HepG2 (cell line): ENCODE measurements around the gene FAM20A. TPM values are rescaled to one million over a fixed set of nuclear protein-coding genes. Genes with fewer than 3 reads are reported as not detected.

Source experiments
- CAMTA2 ChIP-seq: sonication (generic); formaldehyde crosslinking; IDR thresholded peaks from 2 replicates; pipeline ENCODE4 v1.4.0; 2020; ENCODE audit warnings: mild to moderate bottlenecking, missing genetic modification reagents, borderline replicate concordance
- DNMT1 ChIP-seq: sonication (generic); formaldehyde crosslinking; IDR thresholded peaks from 2 replicates; pipeline ENCODE4 v1.5.1; 2020; ENCODE audit warnings: mild to moderate bottlenecking, missing genetic modification reagents
- HDAC2 ChIP-seq: sonication (generic); formaldehyde crosslinking; IDR thresholded peaks from 2 replicates; pipeline ENCODE4 v1.4.0; 2020; ENCODE audit warnings: missing genetic modification reagents
- JDP2 ChIP-seq: sonication (generic); formaldehyde crosslinking; IDR thresholded peaks from 2 replicates; pipeline ENCODE4 v1.8.1; 2022; ENCODE audit warnings: missing genetic modification reagents, borderline replicate concordance
- KDM2A ChIP-seq: sonication (generic); formaldehyde crosslinking; IDR thresholded peaks from 2 replicates; pipeline ENCODE4 v1.4.0; 2020; ENCODE audit warnings: low read depth, missing genetic modification reagents, borderline replicate concordance
- KDM4B ChIP-seq: sonication (generic); formaldehyde crosslinking; IDR thresholded peaks from 2 replicates; pipeline ENCODE4 v1.4.0; 2020; ENCODE audit warnings: missing genetic modification reagents
- KLF9 ChIP-seq: IDR thresholded peaks from 2 replicates; pipeline ENCODE4 v1.6.1; 2016; ENCODE audit warnings: low read depth
- NFKB2 ChIP-seq: sonication (generic); formaldehyde crosslinking; IDR thresholded peaks from 2 replicates; pipeline ENCODE4 v1.4.0; 2020; ENCODE audit warnings: missing genetic modification reagents, borderline replicate concordance
- PCBP2 ChIP-seq: fragments of 200-400 bp; formaldehyde crosslinking; optimal IDR thresholded peaks from 2 replicates; pipeline ENCODE3; 2018; ENCODE audit warnings: low read length, low read depth; ENCODE audit not compliant: poor library complexity, severe bottlenecking
- REL ChIP-seq: sonication (generic); formaldehyde crosslinking; conservative IDR thresholded peaks from 2 replicates; pipeline ENCODE4 v1.8.0; 2022; ENCODE audit warnings: mild to moderate bottlenecking, missing genetic modification reagents, moderate library complexity
- ZBTB38 ChIP-seq: sonication (generic); formaldehyde crosslinking; IDR thresholded peaks from 2 replicates; pipeline ENCODE4 v1.5.1; 2020; ENCODE audit warnings: mild to moderate bottlenecking, missing genetic modification reagents
- ZNF232 ChIP-seq: sonication (generic); formaldehyde crosslinking; IDR thresholded peaks from 2 replicates; pipeline ENCODE4 v1.4.0; 2020; ENCODE audit warnings: missing genetic modification reagents, borderline replicate concordance
- ZNF547 ChIP-seq: sonication (generic); formaldehyde crosslinking; IDR thresholded peaks from 2 replicates; pipeline ENCODE4 v1.5.1; 2020; ENCODE audit warnings: mild to moderate bottlenecking, missing genetic modification reagents
- ZNF562 ChIP-seq: sonication (generic); formaldehyde crosslinking; IDR thresholded peaks from 2 replicates; pipeline ENCODE4 v1.8.0; 2022; ENCODE audit warnings: missing genetic modification reagents, borderline replicate concordance
- ZNF564 ChIP-seq: sonication (generic); formaldehyde crosslinking; IDR thresholded peaks from 2 replicates; pipeline ENCODE4 v1.8.1; 2023; ENCODE audit warnings: mild to moderate bottlenecking, missing genetic modification reagents
- ZNF761 ChIP-seq: sonication (generic); formaldehyde crosslinking; conservative IDR thresholded peaks from 2 replicates; pipeline ENCODE4 v1.4.0; 2020; ENCODE audit warnings: mild to moderate bottlenecking, missing genetic modification reagents
- polyA plus RNA-seq, 8 experiments: library from polyadenylated mRNA; depleted of rRNA in 3 of 8; stranded (reverse) in 7 of 8; unstranded in 1 of 8; fragments of >200 nt; fragmentation: Illumina TruSeq in 4 of 8; extraction: Trizol in 4 of 8; gene quantifications; 2 replicates each; pipeline versions ENCODE4 v1.2.1 to v1.2.3, GENCODE V29; 2011 to 2016; ENCODE audit warnings: low read depth in 4 of 8, missing spikeins in 1 of 8, mixed read lengths in 1 of 8; ENCODE audit not compliant: insufficient read depth in 1 of 8
- total RNA-seq, 5 experiments: library from RNA; depleted of rRNA; stranded (reverse); fragments of >200 nt; fragmentation: Illumina TruSeq; extraction: Trizol; gene quantifications; 2 replicates each; pipeline ENCODE4 v1.2.3, GENCODE V29; 2016; ENCODE audit warnings: low read depth in 1 of 5
- TF ChIP-seq, protein P1 (sequence below): sonication (generic); formaldehyde crosslinking; IDR thresholded peaks from 2 replicates; pipeline ENCODE4 v1.4.0; 2020; ENCODE audit warnings: missing genetic modification reagents
- TF ChIP-seq, protein P2 (sequence below): sonication (generic); formaldehyde crosslinking; IDR thresholded peaks from 2 replicates; pipeline ENCODE4 v1.8.0; 2022; ENCODE audit warnings: mild to moderate bottlenecking, missing genetic modification reagents, moderate library complexity
- TF ChIP-seq, protein P3 (sequence below): sonication (generic); formaldehyde crosslinking; IDR thresholded peaks from 2 replicates; pipeline ENCODE4 v1.5.0; 2020; ENCODE audit warnings: mild to moderate bottlenecking, missing genetic modification reagents
- TF ChIP-seq, protein P4 (sequence below): sonication (generic); formaldehyde crosslinking; IDR thresholded peaks from 2 replicates; pipeline ENCODE4 v1.4.0; 2020; ENCODE audit warnings: missing genetic modification reagents

The FAM20A gene
- total and polyA plus RNA-seq, 2 of the 13 experiments (the other 11 are each of a cell fraction or from before 2014, with no cell fraction given) = 9.3 to 20.7 TPM

DNA sequence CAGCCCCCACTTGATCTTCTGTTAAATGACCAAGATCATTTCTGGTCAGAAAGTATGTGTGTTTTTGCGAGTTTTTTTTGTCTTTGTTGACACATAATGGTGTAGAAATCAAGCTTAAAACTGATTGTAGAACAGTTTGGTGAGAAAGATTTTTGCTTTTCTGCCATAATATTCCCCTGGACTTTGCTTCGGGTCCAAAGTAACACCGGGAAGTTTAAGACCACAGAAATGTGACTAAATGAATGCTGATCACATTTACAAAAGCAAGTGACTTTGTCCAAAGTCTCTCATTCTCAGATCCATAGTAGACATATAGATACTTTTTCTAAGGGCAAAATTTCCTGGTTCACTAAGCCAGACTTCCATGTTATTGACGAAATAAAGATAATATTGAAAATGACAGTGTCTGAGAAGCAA lies 2.6 kb downstream of the FAM20A start (continued):
- TF ChIP-seq, protein P1, sequence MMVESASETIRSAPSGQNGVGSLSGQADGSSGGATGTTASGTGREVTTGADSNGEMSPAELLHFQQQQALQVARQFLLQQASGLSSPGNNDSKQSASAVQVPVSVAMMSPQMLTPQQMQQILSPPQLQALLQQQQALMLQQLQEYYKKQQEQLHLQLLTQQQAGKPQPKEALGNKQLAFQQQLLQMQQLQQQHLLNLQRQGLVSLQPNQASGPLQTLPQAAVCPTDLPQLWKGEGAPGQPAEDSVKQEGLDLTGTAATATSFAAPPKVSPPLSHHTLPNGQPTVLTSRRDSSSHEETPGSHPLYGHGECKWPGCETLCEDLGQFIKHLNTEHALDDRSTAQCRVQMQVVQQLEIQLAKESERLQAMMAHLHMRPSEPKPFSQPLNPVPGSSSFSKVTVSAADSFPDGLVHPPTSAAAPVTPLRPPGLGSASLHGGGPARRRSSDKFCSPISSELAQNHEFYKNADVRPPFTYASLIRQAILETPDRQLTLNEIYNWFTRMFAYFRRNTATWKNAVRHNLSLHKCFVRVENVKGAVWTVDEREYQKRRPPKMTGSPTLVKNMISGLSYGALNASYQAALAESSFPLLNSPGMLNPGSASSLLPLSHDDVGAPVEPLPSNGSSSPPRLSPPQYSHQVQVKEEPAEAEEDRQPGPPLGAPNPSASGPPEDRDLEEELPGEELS (CRISPR knock-in tag) = no peak
- no peak for TF ChIP-seq ZBTB38
- TF ChIP-seq KDM4B (CRISPR knock-in tag) = no peak
- TF ChIP-seq, protein P2, sequence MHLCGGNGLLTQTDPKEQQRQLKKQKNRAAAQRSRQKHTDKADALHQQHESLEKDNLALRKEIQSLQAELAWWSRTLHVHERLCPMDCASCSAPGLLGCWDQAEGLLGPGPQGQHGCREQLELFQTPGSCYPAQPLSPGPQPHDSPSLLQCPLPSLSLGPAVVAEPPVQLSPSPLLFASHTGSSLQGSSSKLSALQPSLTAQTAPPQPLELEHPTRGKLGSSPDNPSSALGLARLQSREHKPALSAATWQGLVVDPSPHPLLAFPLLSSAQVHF (CRISPR knock-in tag) = no peak
- no peak for TF ChIP-seq KLF9 (CRISPR knock-in tag)
- TF ChIP-seq DNMT1 (CRISPR knock-in tag) = no peak
- TF ChIP-seq, protein P3, sequence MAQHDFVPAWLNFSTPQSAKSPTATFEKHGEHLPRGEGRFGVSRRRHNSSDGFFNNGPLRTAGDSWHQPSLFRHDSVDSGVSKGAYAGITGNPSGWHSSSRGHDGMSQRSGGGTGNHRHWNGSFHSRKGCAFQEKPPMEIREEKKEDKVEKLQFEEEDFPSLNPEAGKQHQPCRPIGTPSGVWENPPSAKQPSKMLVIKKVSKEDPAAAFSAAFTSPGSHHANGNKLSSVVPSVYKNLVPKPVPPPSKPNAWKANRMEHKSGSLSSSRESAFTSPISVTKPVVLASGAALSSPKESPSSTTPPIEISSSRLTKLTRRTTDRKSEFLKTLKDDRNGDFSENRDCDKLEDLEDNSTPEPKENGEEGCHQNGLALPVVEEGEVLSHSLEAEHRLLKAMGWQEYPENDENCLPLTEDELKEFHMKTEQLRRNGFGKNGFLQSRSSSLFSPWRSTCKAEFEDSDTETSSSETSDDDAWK (CRISPR knock-in tag) = no peak
- no peak for TF ChIP-seq ZNF562 (CRISPR knock-in tag)
- TF ChIP-seq KDM2A (CRISPR knock-in tag) = no peak
- TF ChIP-seq JDP2 = no peak
- TF ChIP-seq PCBP2 = no peak
- TF ChIP-seq, protein P4, sequence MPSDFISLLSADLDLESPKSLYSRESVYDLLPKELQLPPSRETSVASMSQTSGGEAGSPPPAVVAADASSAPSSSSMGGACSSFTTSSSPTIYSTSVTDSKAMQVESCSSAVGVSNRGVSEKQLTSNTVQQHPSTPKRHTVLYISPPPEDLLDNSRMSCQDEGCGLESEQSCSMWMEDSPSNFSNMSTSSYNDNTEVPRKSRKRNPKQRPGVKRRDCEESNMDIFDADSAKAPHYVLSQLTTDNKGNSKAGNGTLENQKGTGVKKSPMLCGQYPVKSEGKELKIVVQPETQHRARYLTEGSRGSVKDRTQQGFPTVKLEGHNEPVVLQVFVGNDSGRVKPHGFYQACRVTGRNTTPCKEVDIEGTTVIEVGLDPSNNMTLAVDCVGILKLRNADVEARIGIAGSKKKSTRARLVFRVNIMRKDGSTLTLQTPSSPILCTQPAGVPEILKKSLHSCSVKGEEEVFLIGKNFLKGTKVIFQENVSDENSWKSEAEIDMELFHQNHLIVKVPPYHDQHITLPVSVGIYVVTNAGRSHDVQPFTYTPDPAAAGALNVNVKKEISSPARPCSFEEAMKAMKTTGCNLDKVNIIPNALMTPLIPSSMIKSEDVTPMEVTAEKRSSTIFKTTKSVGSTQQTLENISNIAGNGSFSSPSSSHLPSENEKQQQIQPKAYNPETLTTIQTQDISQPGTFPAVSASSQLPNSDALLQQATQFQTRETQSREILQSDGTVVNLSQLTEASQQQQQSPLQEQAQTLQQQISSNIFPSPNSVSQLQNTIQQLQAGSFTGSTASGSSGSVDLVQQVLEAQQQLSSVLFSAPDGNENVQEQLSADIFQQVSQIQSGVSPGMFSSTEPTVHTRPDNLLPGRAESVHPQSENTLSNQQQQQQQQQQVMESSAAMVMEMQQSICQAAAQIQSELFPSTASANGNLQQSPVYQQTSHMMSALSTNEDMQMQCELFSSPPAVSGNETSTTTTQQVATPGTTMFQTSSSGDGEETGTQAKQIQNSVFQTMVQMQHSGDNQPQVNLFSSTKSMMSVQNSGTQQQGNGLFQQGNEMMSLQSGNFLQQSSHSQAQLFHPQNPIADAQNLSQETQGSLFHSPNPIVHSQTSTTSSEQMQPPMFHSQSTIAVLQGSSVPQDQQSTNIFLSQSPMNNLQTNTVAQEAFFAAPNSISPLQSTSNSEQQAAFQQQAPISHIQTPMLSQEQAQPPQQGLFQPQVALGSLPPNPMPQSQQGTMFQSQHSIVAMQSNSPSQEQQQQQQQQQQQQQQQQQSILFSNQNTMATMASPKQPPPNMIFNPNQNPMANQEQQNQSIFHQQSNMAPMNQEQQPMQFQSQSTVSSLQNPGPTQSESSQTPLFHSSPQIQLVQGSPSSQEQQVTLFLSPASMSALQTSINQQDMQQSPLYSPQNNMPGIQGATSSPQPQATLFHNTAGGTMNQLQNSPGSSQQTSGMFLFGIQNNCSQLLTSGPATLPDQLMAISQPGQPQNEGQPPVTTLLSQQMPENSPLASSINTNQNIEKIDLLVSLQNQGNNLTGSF (CRISPR knock-in tag) = no peak
- no peak for TF ChIP-seq ZNF547 (CRISPR knock-in tag)
- no peak for TF ChIP-seq CAMTA2
- TF ChIP-seq NFKB2 = no peak
- no peak for TF ChIP-seq ZNF564 (CRISPR knock-in tag)
- no peak for TF ChIP-seq ZNF232 (CRISPR knock-in tag)
- TF ChIP-seq ZNF761 = 0 out of 2 replicates have a peak, but pooled peaks have one; percentile 38
- TF ChIP-seq HDAC2 (CRISPR knock-in tag) = no peak
- TF ChIP-seq REL = no peak
